Stimulated activated CD4-positive, alpha-beta T cell treated with anti-CD3 and anti-CD28 coated beads, Interleukin-1b, Interleukin-23, amount 100 ng/mL, for 24 hours (primary cell): Measurements from ENCODE around the gene SEPTIN5.
A peak's percentile ranks its signal among the peaks of the same experiment; 100 is the strongest.
"Not testable (repeated sequence)": the region's sequence is repeated elsewhere in the genome, so short reads cannot be mapped to it uniquely, and the experiment has no call there.

Source experiments
- DNase-seq, 4 experiments: peaks; one replicate each; pipeline ENCODE4 v3.0.0-alpha.2; 2020; ENCODE audit warnings: low read depth in 4 of 4, low spot score in 1 of 4

SEPTIN5 gene

DNA sequence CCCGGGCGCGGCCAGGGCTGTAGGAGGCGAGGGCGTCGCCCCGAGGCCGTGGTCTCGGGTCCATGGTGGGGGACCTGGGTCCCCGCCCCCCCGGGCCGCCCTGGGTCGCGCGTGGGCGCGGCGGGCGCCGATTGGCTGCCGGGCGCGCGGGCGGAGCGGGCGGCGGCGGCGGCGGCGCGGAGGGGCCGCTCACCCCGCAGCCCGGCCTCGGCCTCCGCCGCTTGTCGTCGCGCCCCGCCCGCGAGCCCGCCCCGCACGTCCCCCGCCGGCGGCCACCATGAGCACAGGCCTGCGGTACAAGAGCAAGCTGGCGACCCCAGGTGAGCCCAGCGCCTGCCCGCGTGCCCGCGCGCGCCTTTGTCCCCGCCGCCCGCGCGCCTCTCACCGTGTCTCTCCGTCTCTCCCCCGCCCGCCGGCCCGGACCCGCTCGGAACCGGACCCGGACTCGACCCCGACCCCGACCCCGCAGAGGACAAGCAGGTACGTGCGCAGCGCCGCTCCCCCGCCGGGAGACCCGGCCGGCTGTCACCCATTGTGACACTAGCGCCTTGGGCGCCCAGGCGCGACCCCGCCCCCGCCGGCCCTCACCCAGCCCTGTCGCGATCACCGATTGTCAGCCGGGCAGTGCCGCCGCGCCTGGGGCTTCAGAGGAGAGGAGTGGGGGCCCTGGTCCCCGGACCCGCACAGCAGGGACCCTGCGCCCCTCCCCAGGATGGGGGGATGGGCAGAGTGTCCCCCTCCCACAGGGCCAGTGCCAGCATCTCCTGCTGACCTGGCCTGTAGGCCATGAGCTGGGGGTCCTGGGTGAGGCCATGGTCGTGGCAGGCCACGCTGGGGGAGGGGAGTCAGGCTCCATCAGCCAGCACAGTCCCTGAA, at the start of gene SEPTIN5:
TSS of gene SEPTIN5 (plus strand) at position 192 of the 876 bp plus-strand sequence. CDS start at position 278, 86 bp downstream.
- DNase-seq, result no peak

DNA sequence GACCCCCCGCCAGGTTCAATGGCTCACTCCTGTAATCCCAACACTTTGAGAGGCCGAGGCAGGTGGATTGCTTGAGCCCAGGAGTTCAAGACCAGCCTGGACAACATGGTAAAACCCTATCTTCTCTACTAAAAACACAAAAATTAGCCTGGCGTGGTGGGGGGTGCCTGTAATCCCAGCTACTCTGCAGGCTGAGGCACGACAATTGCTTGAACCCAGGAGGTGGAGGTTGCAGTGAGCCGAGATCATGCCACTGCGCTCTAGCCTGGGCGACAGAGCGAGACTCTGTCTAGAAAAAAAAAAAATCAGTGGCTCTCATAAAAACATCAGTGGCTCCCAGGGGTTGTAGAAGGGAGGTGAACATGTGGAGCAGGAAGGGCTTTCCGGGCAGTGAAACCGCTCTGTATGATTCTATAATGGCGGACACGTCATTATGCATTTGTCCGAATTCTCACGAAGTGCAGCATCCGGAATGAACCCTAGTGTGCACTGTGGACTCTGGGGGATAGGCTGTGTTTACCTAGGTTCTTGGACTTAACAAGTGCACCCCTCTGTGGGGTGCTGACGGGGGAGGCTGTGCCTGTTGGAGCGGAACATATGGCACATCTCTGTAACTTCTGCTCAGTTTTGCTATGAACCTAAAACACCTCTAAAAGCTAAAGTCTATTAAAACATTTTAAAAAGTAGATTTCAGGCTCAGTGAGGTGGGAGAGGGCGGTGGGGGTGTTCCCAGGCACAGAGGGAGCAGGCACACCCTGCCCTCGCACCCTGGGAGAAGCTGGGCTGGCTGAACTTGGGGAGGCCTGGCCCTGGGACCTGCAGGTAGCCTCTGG, 49.1 kb upstream of the SEPTIN5 start:
- no peak for DNase-seq

DNA sequence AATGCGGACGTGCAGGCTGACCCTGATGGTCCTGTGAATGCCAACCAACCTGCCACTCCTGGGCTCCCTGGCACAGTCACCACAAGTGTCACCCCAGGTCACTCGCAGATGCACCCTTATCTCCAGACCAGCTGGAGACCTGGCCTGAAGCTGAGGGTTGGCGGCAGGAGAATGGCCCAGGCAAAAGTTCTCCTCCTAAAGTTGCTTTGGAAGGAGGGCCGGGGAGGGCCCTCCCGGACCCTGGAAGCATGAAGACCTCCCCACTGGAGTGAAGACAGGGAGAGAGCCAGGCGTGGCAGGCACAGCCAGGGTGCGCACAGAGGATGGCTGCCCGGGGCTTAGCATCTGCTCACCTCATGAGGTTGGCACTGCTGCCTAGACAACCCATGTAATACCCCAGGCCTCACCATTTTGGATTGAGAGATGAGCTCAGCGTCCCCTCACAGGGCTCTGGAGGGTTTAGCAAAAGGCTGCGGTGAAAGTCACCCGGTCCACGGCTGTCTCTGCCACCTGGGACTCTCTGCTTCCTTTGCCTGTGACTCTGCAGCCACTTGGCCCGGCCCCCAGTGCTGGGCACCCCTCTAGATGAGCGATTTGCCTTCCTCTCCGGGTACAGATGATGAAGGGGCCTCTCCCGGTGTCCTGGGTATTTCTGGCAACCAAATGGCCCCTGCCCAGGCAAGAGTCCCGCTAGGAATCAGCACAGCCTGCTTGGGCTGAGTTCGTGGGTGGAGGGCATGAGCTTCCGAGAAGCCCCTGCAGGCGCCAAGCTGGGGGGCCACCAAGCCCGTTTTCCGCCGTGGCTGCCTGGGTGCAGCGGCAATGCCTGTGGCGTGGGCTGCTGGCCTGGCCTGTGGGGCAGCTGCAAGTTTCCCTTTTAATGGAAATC, 48.3 kb upstream of the SEPTIN5 start:
- DNase-seq, result no peak

DNA sequence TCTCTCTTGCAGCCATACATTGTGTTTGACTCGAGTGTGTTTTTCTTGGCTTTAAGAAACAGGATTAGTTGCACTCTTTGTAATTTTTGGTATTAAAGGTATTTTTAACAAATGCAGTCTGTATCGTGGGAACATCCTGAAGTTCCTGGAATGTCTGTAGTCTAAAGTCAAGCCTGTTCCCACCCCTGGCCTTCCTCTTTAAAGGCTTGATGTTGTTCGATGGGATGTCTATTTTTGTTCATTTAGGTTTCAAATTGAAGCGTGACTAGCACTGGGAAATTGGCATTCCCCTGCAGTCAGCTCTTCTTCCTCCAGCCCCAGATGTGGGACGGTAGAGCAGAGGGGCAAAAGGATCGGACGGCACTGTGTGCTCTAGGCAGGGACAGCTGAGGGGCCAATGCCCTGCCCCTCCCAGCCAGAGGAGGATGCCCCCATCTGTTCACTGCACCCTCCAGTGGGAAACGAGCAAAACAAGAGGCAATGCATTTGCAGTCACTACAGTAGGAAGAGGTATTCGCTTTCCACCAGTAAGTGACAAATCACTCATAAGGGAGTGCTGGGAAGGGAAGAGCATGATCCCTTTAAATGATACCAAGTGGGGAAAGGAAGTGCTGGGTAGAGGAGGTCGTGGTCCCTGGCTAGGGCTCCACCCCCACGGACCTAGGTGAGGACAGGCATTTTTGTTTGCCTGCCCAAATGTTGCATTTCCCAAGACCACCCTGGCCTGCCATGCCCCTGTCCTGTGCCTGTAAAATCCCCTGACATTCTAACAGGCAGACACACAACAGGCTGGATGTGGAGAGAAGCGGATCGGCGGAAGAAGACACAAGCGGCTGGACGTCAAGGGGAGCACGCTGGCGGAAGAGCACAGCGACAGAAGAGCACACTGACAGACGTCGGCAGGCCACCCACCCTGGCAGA, 47.4 kb upstream of the SEPTIN5 start:
- DNase-seq, result no peak

DNA sequence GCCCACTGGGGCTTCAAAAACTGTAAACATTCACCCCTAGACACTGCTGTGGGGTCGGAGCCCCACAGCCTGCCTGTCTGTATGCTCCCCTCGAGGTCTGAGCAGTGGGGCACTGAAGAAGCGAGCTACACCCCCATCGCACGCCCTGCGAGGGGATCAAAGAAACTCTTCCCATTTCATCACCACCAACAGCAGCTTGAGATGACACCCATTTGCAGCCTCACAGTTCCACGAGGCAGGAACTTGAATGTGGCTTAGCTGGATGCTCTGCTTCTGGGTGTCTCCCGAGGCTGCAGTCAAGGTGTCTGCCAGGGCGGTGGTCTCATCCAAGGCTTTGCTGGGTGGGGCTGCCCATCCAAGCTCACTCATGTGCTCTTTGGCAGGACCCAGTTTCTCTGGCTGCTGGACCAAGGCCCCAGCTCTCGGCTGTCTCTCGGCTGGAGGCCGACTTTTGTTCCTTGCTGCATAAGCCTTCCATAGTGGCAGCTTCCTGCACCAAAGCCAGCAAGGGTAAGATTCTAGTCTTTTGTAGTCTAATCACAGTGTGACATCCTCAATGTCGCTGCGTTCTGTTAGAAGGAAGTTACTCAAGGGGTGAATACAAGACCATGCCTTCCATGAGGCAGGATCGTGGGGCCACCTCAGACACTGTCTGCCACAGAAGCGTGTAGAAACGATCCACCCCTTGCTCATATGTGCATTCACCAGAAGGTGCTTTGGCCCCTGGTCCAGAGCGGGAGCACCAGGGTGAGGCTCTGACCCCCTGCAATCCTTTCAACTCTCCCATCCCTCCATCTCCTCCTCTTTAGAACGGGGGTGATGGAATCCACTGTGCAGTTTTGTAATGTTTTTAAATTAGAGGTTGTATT, 46.2 kb upstream of the SEPTIN5 start:
- DNase-seq, result no peak

DNA sequence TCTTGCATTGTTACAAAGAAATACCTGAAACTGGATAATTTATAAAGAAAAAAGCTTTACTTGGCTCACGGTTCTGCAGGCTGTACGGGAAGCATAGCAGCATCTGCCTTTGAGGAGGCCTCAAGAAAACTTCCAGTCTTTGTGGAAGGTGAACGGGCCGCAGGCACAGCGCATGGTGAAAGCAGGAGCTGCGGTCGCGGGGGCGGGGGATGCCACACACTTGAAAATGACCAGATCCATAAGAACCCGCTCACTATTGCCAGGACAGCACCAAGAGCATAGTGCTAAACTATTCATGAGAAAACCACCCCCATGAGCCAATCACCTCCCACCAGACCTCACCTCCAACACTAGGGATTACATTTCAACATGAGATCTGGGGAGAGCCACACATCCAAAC, 45.6 kb upstream of the SEPTIN5 start:
- no peak for DNase-seq

DNA sequence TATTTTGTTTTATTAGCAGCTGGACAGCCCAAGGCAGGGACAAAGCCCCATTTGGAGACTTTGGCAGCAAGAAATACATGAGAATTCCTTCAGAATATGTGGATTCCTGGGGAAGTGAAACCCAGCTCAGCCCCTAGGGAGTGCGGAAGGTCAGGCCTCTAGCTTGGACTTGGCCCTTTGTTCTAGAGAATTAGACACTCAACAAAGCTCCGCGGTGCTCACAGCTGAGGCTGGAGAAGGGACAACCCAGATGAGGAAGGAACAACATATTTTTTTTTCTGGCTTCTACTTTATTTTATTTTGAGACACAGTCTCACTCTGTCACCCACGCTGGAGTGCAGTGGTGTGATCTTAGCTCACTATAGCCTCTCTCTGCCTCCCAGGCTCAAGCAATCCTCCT, 44.7 kb upstream of the SEPTIN5 start:
- no peak for DNase-seq

DNA sequence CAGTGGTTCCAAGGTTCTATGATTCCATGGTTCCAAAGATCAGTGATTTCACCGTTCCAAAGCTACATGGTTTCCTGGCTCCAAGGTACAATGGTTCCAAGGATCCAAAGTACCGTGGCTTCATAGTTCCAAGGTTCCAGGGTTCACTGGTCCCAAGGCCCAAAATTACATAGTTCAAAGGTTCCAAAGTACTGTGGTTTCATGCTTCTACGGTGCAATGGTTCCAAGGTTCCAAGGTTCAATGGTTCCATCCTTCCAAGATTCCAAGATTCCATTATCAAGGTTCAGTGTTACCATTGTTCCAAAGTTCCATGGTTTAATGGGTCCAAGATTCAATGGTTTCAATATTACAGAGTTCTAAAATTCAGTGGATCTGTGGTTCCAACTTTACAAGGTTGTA, 43.0 kb upstream of the SEPTIN5 start:
- no peak for DNase-seq

DNA sequence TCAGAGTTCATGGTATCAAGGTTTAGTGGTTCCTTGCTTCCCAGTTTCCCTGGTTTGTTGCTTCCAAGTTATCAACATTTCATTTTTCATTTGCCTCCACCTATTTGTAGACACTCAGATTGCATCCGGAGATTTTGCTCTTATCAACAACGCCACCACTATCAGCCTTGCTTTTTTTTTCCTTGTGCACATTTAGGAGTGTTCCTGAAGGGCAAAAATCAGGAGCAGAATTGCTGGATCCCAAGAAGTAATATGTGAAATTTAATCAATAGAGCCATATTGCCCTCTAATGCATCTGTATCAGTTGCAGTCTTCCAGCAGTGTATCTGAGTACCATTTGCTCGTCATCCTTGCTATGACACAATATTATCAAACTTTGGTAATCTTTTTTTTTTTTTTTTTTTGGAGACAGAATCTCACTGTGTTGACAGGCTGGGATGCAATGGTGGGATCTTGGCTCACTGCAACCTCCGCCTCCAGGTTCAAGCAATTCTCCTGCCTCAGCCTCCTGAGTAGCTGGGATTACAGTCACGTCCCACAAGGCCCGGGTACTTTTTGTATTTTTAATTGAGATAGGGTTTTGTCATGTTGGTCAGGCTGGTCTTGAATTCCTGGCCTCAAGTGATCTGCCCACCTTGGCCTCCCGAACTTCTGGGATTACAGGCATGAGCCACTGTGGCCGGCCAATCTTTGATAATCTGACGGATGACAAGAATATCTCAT, 42.1 kb upstream of the SEPTIN5 start:
- no peak for DNase-seq

DNA sequence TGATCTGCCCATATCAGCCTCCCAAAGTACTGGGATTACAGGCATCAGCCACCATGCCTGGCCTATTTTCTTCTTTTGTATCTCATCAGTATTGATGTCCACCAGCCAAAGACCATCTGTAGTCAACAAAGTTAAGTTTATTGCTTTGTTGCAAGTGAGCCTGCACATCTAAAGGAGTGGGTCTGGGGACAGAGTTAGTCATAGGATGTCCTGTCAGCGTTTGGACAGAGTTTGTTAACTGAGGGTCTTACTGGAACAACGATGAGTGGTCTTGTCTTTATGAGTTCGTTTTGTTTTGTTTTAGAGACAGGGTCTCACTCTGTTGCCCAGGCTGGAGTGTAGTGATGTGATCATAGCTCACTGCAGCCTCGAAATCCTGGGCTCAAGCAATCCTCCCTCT, 40.6 kb upstream of the SEPTIN5 start:
- no peak for DNase-seq

DNA sequence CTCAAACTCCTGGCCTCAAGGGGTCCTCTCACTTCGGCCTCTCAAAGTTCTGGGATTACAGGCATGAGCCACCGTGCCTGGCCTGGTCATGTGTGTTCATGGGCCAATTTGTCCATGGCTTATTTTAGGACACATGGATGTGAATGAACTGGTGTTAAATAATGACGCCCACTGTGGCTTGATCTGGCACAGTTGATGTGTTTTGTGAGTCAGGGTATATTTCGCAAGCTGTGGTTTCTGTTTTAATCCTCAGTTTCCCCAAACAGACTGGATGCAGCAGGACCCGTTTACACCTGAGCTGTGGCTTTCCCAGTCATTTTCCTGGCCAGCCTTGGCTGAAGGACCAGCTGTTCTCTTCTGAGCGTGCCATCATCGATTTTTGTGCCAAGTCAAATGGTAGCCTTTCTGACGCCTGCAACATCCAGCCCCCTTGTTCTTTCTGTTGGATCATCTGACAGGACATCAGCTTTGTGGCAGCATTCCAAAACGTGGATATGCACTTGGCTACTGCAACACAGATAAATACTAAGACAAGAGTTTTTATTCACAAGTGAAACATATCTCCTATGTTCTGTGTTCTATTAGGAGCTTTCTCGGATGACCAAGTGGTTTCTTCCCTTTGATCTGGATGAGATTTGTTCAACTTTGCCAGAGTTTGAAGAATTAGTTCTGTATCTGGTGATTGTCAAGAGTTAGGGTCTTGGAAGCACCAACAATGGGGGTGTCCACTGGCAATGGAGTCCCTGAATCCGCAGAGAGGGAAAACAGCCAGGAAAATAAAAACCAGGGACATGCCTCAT, 40.0 kb upstream of the SEPTIN5 start:
- DNase-seq, result no peak

DNA sequence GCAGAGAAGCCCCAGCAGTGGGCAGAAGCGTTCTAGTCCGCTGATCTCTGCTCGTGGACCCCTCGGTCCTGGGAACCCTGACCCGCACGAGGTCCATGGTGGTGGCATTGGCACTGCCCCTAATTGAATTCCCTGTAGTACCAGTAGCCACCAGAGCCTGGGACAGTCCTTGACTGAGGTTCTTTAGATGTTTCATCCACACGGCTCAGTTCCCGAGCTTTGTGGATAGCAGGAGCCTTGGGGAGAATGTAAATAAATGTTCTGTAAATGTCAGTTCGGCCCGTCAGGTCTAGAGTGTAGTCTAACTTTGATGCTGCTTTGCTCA, 39.4 kb upstream of the SEPTIN5 start:
- no peak for DNase-seq

DNA sequence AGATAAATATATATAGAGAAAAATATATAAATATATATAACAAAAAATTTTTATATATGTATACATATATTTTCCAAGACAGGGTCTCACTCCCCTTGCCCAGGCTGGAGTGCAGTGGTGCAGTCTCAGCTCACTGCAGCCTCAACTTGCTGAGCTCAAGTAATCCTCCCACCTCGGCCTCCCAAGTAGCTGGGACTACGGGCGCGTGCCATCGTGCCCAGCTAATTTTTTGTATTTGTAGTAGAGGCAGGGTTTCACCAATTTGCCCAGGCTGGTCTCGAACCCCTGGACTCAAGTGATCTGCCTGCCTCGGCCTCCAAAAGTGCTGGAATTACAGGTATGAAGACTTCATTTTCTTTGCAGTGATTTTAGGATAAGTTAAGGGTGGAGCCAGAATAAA, 38.9 kb upstream of the SEPTIN5 start:
- DNase-seq, result no peak

DNA sequence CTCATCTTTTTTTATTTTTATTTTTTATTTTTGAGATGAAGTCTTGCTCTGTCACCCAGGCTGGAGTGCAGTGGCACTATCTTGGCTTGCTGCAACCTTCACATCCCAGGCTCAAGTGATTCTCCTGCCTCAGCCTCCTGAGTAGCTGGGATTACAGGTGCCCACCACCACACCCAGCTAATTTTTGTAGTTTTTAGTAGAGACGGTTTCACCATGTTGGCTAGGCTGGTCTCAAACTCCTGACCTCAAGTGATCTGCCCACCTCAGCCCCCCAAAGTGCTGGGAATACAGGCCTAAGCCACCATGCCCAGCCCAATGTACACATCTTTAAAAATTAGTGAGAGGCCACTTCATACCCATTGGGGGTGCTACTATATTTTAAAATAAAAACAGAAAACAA, 37.9 kb upstream of the SEPTIN5 start:
- not testable (repeated sequence) for DNase-seq

DNA sequence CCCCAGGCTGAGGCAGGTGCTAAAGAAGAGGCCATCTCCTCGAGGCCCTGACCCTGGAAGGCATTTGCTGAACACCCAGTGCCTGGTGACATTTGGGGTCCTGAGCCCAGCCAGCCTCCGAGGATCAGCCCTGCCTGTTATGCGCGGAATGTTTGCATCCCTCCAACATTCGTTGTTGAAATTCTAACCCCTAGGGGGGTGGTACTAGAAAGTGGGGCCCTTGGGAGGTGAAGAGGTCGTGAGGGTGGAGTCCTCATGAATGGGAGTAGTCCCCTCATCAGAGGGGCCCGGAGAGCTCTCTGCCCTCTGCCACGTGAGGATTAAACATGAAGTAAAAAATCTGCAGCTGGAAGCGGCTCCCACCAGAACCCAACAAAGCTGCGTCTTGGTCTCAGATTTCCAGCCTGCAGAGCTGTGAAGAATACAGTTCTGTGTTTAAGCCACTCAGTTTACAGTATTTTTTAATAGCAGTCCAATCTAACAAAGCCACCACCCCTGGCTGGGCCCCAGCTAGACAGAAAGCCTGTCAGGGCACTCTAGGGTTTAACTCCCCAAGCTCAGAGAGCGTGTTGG, 35.3 kb upstream of the SEPTIN5 start:
- no peak for DNase-seq

DNA sequence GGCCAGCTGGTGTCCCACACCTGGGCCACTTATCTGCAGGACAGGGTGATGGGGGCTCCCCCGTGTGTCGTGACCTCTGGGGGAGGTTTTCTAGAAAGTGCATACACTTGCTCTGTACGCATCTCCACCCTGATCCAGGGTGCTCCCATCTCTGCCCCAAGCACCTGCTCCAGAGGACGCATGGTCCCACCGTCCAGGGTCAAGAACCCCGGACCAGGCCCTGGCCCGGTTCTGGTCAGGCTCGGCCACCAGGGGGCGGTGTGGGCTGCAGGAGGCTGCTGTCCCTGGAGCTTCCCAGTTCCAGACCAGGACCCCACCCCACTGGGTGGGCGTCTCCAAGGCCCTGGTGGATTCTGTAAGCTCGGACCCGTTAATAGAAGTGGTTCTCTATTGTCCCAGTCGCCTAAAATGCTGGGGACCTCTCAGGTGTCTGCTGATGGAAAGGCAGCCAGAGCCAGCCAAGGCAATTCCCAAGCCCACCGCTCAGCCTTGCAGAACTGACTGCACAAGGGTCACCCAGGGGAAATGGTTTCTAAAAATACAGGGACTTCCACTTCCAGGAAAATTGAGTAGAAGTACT, 34.7 kb upstream of the SEPTIN5 start:
- peak; percentile 11 to 30 (median 26) for DNase-seq

DNA sequence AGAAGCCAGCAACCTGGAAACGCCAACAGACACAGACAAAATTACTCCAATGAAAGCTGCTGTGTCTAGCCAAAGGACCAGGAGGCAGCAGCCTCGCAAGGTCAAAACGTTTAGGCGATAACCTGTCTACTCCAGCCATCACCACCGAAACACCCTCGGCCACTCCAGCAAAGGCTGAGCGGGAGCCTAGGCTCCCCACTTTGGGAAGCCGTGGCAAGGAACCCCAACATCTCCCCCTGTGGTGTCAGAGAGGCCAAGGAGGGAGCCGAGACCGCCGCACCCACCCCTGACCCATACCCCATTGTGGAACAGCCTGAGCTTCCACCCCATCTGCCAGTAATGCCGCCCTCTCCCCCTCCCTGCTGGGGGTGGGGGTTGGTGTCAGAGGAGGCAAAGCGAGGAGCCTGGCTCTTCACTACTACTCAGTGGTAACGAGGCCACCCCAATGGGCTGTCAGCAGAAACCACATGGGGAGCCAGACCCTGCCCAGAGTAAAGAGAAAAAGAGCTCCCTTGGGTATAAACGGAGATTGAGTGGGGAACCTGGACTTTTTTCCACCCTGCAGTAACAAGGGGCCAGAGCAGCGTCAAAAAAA, 33.9 kb upstream of the SEPTIN5 start:
- no peak for DNase-seq
